Measurements from ENCODE around the gene TXNDC16.

TXNDC16 gene

GRCh38 chr14:52467515-52468266 is 84.6 kb downstream of the TXNDC16 start:
- no peak for TF ChIP-seq CTCF (IDR thresholded peaks at IDR 0.05; ENCODE audit: insufficient read depth, missing control alignments)
- FAIRE-seq (no peak), DNase-seq (ENCODE audit: insufficient read length, low spot score) (no peak)

- no peak for TF ChIP-seq CTCF (IDR thresholded peaks at IDR 0.05; ENCODE audit: insufficient read depth, missing control alignments)
- DNase-seq (ENCODE audit: insufficient read length, low spot score), result no peak
- FAIRE-seq, result no peak
Measured at GRCh38 chr14:52464175-52464574, 88.1 kb downstream of the TXNDC16 start.

- DNase-seq (ENCODE audit: insufficient read length, low spot score) (no peak), FAIRE-seq (no peak)
- no peak for TF ChIP-seq CTCF (IDR thresholded peaks at IDR 0.05; ENCODE audit: insufficient read depth, missing control alignments)
Measured at GRCh38 chr14:52463375-52463774, 88.9 kb downstream of the TXNDC16 start.

- DNase-seq (ENCODE audit: insufficient read length, low spot score), result no peak
- FAIRE-seq, result no peak
- no peak for TF ChIP-seq CTCF (IDR thresholded peaks at IDR 0.05; ENCODE audit: insufficient read depth, missing control alignments)
Measured at GRCh38 chr14:52461721-52462120, 90.6 kb downstream of the TXNDC16 start.

- no peak for TF ChIP-seq CTCF (IDR thresholded peaks at IDR 0.05; ENCODE audit: insufficient read depth, missing control alignments)
- no peak for DNase-seq (ENCODE audit: insufficient read length, low spot score)
- FAIRE-seq, result no peak
Measured at GRCh38 chr14:52458721-52459085, 93.6 kb downstream of the TXNDC16 start.

- TF ChIP-seq CTCF (IDR thresholded peaks at IDR 0.05; ENCODE audit: insufficient read depth, missing control alignments), result no peak
- FAIRE-seq (no peak), DNase-seq (ENCODE audit: insufficient read length, low spot score) (no peak)
Measured at GRCh38 chr14:52457411-52457810, 94.9 kb downstream of the TXNDC16 start.

- FAIRE-seq, result no peak
- no peak for DNase-seq (ENCODE audit: insufficient read length, low spot score)
- TF ChIP-seq CTCF (IDR thresholded peaks at IDR 0.05; ENCODE audit: insufficient read depth, missing control alignments), result no peak
Measured at GRCh38 chr14:52455291-52456088, 96.8 kb downstream of the TXNDC16 start.
